ENCODE results near the gene SMC4.
"Not testable (repeated sequence)": the region's sequence is repeated elsewhere in the genome, so short reads cannot be mapped to it uniquely, and the experiment has no call there.

The SMC4 gene

DNA sequence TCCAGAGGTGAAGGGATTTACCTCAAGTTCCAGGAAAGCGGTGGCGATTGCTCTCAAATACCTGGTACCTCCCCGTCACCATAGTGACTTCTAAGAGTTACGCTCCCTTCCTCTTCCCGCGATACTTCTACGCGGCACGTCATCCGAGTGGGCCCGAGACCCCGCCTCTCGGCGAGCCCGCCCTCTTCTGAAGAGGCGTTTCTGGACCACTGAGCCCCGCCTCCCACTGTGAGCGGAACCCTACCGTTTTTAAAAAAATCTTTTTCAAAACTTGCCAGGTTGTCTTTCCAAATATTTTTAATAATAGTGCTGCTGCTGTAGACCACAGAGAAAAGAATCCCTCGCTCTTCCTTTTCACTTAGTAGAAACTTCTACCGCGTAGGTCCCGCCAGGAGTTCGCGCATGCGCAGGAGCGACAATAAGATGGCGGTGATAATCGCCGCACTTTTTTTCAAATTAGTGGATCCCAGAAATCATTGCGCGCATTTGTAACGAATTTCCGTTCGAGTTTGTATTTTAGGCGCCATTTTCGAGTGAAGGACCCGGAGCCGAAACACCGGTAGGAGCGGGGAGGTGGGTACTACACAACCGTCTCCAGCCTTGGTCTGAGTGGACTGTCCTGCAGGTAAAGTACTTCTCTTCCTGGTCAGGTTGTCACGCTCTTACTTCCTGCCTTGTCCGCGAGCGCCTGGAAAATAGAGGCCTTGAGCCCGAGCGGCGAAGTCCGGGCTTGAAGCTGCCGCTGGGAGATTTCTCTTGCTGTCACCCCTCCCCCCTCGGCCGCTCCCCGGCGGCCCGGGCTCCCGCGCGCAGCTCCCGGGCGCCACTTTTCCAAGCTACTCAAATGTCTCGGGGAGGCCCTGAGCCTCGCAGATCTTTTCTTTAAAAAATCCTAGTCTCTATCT is at the start of gene SMC4, which contains the start of gene IFT80:
TSS of gene SMC4 (plus strand) at position 526 of the 905 bp plus-strand sequence. CDS start 1,177 bp downstream, outside the sequence.
TSS of gene IFT80 (minus strand) at position 101 of the 905 bp plus-strand sequence. CDS start 14,625 bp downstream, outside the sequence.
- peak; percentile 99 for DNase-seq

DNA sequence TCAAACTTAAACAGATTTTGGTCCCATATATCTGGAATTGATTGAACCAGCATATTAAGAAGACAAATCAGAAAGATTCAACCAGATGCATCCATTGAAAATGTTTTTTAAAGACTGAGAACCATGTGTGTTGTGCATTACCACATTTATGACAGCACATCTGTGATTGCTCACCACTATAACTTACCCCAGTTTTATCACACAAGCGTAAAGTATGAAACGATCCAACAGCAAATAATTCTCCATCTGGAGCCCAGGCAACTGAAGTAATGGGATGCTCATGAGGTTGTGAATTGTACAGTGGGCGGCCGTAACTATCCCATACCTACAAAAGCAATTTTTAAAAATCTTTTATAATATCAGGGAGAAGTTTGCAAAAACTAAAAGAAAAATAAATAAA is 43.6 kb upstream of the SMC4 start:
- DNase-seq = no peak

DNA sequence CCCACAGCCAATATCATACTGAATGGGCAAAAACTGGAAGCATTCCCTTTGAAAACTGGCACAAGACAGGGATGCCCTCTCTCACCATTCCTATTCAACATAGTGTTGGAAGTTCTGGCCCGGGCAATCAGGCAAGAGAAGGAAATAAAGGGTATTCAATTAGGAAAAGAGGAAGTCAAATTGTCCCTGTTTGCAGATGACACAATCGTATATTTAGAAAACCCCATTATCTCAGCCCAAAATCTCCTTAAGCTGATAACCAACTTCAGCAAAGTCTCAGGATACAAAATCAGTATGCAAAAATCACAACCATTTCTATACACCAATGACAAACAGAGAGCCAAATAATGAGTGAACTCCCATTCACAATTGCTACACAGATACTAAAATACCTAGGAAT is 36.6 kb upstream of the SMC4 start:
- not testable (repeated sequence) for DNase-seq

DNA sequence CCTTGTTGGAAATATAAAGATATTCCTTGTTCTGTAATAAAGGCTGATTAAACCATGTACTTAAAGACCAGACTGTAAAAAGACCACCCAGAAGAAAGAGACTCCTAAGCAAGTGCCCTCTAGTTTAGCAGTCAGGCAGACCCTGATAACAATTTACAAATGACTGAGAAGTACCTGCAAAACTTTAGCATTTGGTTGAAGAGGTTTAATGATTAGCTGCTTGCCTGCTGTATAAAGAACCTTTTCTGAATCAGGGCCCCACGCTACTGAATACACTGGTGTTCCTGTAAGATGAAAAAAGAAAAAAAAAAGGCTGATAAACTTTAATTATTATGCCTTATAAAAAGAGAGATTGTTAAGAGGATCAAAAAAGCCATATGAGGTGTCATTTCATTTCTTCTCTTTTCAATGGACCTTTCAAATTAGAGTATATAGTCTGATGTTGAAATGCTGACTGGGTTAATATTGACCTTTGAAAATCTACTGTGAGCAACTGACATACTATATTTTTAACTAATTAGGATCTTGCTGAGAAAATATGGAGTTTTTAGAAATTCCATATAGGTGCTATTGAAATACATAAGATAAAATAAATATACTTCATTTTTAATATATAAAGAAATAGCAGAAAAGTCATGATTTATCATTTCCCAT is 33.5 kb upstream of the SMC4 start:
- no peak for DNase-seq

DNA sequence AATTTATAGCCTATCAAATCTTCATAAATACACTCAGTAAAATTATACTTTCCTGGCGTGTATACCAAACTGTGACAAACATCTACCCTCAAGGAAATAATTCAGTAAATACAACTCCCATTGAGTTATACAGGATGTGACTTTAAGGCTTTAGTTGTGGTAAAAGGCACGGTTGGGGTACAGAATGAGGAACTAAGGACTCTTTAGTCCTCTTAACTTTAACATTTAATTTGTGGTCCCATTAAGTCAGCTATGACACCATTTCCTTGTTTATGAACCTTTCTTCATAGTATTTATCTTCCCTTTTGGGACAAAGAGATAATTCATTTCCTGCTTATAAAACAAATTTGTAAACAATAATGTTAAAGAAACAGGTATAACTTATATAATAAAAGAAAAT is 30.6 kb upstream of the SMC4 start:
- peak; percentile 29 for DNase-seq

DNA sequence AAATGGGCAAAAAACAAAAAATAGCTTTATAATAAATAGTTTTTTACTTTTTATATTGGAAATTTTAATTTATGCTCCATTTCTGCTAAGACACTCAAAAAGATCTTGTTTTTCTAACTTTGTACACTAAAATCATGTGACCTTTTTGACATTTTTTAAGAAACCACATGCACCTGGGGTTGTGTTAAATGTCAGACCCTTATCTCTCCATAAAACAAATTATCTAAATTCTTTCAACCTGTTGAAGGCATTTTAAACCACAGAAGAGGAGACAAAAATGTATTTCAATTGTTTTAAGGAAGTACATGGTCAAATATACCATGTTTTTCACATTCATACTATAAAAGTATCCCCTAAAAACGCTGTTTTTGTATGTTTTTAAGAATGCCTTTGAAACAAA is 29.7 kb upstream of the SMC4 start:
- DNase-seq = no peak

DNA sequence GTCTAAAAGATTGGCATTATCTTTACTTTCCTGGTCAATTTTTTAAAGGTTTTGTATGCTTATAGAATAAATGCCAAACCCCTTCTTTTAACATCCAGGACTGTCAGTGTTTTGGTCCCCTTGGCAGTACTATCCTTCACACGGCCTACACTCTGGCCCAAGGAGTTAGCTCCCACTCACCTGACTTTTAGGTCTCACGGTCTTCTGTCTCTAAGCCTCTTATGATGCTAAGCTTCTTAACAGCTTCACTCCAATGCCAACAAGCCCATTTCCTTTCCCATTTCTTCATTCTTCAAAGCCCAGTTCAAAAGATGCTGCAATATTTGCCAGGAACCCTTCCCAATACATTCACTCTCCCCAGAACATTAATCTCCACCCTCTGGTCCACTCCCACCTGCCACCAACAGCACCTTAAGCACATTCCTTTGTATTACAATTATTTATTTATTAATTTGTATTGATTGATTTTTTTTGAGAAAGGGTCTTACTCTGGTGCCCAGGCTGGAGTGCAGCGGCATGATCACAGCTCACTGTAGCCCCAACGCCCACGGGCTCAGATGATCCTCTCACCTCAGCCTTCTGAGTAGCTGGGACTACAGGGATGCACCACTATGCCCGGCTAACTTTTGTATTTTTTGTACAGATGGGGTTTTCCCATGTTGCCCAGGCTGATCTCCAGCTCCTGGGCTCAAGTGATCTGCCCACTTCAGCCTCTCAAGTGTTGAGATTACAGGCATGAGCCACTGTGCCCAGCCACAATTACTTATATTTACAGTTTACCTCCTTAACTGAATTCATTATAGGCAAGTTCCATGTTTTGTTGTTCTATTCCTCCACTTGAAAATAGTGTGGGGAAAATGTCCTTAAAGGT is 28.2 kb upstream of the SMC4 start:
- DNase-seq = no peak

DNA sequence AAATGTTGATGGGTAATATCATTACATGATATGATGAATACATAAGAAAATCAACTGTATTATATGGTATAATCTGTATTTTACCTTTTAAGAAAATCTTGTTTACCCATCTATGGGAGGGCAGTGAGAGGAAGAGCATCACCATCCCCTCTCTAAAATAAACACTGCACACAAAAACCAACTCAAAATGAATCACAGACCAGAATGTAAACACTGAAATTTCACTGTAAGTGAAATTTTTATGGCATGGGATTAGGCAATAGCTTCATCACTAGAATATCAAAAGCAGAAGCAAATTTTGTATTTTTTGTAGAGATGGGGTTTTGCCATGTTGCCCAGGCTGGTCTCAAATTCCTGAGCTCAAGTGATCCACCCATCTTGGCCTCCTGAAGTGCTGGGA is 26.7 kb upstream of the SMC4 start:
- DNase-seq = no peak

DNA sequence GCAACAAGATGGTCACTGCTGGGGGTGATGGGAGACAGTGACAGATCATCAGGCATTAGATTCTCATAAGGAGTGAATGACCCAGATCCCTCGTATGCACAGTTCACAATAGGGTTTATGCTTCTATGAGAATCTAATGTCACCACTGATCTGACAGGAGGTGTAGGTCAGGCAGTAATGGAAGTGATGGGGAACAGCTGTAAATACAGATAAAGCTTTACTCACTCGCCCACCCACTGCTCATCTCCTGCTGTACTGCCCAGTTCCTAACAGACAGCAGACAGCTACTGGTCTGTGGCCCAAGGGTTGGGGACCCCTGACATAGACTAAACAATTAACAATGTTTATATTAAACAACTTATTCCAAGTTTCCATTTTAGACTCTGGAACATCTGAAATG is 25.8 kb upstream of the SMC4 start:
- DNase-seq = no peak

DNA sequence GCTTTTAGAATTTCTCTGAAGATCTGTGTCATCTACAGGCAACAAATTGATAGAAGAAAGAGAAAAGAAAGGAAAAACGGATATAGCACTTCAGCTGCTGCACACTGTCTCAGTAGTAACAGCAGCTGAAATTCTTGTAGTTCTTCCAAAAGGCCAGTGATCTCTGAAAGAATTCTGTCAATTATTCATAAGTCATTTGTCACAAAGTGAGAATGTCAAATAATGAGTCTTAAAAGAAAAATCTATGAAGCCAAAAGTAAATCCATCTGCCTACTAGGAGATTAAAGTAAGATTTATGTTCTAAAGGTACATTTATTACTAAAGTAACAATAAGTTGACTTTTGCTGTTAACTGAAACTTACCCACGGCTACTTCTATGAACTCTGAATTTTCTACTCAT is 25.0 kb upstream of the SMC4 start:
- no peak for DNase-seq

DNA sequence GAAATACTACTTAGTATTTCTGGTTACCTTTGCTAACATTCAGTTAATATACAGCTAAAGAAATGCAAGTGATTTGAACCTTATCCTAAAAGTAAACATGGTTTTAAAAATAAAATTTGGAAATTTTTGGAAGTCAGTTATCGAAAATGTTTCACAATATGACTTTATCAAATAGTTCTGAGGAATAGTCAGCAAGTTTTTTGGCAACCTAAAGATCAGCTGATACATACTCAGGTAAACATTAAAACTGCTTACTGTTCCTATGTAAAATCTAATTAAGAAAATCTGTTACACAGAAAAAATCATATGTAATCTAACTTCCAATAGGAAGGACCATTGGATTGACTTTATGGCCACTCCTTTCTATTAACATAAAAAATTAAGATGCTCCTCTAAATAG is 24.5 kb upstream of the SMC4 start:
- no peak for DNase-seq

DNA sequence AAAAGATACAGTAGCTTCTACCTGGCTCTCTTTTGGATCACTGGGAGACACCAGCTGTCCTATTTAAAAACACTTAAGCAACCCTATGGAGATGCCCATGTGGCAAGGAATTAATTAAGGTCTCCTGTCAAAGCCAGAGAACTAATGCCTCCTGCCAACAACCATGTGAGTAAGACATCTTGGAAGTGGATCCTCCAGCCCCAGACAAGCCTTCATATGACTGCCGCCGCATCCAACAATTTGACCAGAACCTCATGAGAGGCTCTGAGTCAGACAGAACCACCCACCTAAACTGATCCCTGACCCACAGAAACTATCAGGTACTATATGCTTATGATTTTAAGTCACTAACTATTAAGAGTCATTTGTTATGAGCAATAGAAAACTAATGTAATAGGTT is 22.8 kb upstream of the SMC4 start:
- DNase-seq = no peak

DNA sequence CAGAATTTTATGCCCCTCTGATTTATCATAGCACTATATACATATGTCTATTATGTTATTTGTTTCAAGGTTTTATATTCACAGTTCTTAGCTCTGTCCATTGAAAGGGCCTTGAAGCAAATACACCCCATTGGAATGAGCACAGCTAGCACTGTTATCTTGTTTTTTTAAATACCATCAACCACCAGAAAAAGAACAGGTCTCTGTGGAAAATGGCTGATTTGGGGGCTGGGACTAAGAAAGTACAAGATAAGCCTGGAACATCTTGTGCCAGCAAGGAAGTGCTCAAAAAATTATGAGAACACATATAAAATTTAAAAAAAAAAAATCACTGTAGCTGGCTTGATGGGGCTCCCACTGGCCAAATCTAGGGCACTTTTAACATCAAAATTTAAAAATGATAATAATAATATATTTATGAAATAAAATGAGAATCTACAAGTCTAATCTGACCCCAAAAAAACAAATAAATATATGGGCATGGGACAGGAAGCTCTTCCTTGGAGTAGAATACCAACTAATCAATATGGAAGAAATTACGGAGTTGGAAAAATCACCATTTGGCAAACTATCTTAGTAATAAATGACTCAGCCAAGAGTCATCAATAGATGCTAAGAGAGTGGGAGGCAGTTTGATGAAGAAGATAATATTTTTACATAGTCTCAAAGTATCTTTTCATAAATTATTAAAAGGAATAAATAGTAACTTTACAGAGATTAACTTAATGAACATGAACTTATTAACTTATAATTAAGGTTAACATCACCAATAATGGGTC is 20.9 kb upstream of the SMC4 start:
- no peak for DNase-seq

DNA sequence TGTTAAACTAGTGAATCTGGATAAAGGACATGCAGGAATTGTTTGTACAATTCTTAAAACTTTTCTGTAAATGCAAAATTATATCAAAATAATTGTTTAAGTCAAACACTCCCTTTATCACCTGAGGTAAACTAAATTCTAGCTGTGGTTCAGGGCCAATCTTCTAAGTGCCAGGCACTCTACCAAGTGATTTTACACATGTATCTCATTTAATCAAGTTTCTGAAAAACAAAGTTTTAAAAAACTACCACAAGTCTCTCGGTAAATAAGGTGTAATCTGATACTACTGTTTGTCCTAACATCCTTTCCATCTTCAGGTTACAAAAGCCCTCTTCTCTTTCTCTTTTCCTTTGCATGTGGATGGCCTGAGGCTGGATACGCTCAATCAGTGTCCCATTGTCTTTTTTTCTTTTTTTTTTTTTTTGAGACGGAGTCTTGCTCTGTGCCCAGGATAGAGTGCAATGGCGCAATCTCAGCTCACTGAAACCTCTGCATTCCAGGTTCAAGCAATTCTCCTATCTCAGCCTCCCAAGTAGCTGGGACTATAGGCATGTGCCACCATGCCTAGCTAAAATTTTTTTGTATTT is 19.7 kb upstream of the SMC4 start:
- DNase-seq = no peak

DNA sequence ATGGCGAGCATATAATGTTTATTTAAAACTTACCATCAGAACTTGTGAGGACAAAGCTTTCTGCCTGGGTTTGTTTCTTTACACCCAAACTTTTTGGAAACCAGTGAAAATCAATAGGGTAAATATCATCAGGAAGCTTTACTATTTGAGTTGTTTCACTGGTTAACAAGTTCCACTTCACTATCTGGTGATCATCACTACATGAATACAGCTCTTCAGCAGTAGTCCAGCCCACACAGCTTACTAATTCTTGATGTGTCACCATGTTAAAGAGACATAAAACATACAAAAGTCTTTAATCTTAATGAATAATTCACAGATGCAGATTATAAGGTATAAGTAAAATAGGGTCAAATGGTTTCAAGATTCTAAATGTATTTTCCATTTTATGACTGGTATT is 18.0 kb upstream of the SMC4 start:
- DNase-seq = no peak

DNA sequence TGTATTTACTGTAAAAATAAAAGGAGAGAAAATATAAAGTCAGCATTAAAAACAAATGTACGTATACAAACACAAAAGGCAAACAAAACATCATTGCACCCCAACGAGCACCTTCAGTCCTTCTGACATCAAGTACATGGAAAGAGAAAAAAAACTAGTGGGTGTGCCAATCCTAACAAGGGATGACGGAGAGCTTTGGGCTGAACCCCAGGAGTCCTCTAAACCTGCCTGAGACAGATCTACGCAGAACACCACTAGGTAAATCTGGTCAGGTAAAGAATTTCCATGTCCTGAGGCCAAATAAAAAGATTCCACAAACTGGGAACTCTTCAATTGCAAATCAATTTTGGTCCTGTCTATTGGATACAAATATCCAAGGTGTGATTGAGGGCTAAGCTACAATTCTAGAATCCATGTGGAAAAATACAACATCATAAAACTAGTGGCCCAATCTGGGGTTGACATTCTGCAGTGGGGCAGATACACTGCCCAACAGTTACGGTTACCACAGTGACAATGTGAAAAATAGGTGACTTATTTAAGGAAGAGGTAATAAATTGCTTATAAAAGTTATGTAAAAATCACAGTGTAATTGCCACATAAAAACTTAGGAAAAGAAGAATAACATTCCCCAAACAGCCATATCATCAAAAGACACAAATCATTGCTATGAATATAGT is 14.7 kb upstream of the SMC4 start:
- DNase-seq = no peak

DNA sequence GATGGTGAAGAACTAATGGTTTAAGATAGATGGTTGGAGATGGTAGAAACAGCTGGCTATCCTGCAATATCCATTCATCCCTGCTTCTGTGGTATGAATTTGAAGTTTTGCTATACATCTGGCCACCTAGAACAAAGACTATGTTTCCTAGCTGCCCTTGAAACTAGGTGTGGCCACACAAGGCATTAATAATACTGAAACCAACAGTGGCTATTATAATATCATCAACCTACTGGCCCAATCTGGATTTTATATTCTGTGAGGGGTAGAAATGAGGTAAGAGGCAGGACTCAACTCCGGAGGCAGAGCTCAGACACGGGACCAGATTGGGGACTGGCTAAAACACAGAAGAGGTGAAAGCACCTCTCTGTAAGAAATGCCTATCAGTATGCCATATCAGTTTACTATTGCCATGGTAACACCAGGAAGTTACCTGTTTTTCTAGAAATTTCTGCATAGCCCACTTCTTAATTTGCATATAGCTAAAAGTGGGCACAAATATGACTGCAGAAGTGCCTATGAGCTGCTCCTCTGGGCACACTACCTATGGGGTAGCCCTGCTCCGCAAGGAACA is 8.8 kb upstream of the SMC4 start:
- DNase-seq = no peak

DNA sequence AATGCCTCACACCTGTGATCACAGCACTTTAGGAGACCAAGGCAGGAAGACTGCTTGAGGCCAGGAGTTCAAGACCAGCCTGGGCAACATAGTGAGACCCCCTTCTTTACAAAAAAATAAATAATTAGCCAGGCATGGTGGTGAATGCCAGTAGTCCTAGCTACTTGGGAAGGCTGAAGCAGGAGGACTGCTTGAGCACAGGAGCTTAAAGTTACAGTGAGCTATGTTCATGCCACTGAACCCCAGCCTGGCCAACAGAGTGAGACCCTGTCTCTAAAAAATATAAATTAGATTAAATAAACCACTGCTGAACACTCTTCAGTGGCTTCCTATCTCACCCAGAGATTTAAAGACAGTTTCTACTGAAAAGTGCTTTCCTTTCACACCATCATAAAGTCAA is 6.7 kb upstream of the SMC4 start:
- no peak for DNase-seq

DNA sequence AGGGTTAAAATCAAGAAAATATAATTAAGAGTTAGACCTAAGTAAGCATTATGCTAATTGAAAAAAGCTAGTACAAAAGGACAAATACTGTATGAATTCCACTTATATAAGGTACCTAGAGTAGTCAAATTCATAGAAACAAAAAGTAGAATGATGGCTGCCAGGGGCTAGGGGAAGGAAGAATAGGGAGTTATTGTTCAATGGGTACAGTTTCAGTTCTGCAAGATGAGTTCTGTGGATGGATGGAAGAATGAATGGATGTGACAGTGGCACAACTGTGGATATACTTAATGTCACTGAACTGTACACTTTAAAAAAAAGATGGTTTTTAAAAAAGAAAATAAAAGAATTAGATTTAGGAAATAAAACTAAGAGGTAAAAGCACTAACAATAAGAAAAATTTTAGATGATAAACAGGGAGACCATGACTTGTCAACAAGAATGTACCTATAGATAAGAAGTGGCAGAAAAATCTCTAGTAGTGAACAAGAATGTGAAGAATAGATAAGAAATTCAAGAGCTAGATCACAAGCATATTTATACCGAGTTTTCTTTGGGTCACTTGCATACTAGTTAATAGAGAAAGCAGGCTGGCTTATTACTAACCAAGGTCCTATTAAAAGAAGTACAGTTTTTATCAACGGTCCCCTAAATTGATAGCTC is 6.0 kb upstream of the SMC4 start:
- DNase-seq = no peak

DNA sequence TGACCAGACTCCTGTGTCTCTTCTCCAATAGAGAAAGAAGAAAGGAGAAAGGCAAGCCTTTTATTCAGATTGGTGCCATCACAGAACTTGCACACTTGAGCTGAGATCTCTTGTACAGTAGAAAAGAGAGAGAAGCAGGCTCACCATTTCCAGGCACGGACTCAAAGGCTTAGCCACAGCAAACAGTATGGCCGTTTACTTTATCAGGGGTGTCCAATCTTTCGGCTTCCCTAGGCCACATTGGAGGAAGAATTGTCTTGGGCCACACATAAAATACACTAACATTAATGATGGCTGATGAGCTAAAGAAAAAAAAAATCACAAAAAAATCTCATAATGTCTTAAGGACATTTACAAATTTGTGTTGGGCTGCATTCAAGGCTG is 5.4 kb upstream of the SMC4 start:
- DNase-seq = no peak

DNA sequence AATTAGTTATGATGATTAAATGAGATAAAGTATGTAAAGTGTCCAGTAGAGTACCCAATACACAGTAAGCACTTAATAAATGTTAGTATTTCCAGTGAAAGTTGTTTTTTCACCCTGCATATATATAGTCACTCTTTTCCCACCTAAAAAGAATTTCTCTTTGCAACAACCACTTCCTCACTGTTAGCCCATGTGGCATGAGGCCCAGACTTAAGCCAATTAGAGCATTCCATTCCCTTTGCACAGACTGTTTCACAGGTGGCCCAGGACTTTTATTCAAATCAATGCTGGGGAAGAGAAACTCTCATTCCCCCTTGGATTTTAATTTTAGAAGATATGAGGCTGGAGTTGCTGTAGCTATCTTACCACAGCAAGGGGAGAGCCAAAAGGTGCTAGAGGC is 4.2 kb upstream of the SMC4 start:
- no peak for DNase-seq
